Measurements from ENCODE around the gene UPK1B.

The UPK1B gene

GRCh38 chr3:119243712-119244111 is 70.3 kb downstream of the UPK1B start:
- Histone ChIP-seq H3K4me1 (ENCODE audit: low read length) (peaks cover 21% of the 10 kb centered on the region), H3K4me2 (ENCODE audit: low read length) (no peak overlapping the region), H4K20me1 (ENCODE audit: insufficient read depth, low read length) (no peaks in the 10 kb centered on the region), H3K27ac (ENCODE audit: low read length) (no peak overlapping the region), H3K9ac (ENCODE audit: low read length) (no peak overlapping the region), H3K27me3 (ENCODE audit: low read depth, low read length) (no peaks in the 10 kb centered on the region), H2AFZ (ENCODE audit: low read depth, low read length) (no peak overlapping the region), H3K4me3 (ENCODE audit: low read length) (no peak overlapping the region), H3K9me3 (ENCODE audit: insufficient read depth, low read length) (peaks cover 10% of the 10 kb centered on the region; the same call in 1 of the 2 replicates), H3K79me2 (ENCODE audit: low read length) (peaks cover 20% of the 10 kb centered on the region), H3K36me3 (replicated peaks; ENCODE audit: low read depth, low read length) (peaks cover 5% of the 10 kb centered on the region)
- TF ChIP-seq CTCF (IDR thresholded peaks at IDR 0.05; ENCODE audit: low read depth, low read length) (no peak), EZH2phosphoT487 (IDR thresholded peaks at IDR 0.05; ENCODE audit: low read depth) (no peak)

DNA sequence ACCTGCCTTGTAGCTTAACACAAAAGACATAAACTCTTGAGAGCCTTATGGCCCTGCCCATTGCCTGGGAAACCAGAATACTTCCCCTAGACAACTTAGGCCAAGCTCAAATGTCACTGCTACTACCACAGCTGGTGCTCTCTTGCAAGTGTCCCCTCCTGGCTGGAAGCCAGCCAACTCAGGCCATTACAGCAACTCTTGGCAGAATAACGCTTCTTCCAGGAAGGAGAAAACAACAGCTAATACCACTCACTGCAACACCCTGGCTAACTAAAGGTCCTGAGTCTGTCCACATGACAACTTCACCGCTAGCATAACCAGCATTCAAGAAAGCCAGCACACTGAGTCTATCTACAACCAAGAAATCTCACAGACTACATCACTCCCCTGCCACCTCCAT is 72.4 kb downstream of the UPK1B start:
- Histone ChIP-seq H2AFZ (ENCODE audit: low read depth, low read length) (no peak overlapping the region), H3K4me3 (ENCODE audit: low read length) (no peak overlapping the region)

More for the DNA sequence above, 72.4 kb downstream of the UPK1B start:
- Histone ChIP-seq H3K4me1 (ENCODE audit: low read length) (peaks cover 8% of the 10 kb centered on the region; the same call in 1 of the 2 replicates), H3K27me3 (ENCODE audit: low read depth, low read length) (no peaks in the 10 kb centered on the region), H3K27ac (ENCODE audit: low read length) (no peak overlapping the region), H3K36me3 (replicated peaks; ENCODE audit: low read depth, low read length) (peaks cover 5% of the 10 kb centered on the region), H3K9me3 (ENCODE audit: insufficient read depth, low read length) (peaks cover 11% of the 10 kb centered on the region; the same call in 1 of the 2 replicates), H4K20me1 (ENCODE audit: insufficient read depth, low read length) (no peaks in the 10 kb centered on the region), H3K79me2 (ENCODE audit: low read length) (no peaks in the 10 kb centered on the region; the same call in 1 of the 2 replicates), H3K9ac (ENCODE audit: low read length) (no peak overlapping the region), H3K4me2 (ENCODE audit: low read length) (no peak overlapping the region)
- TF ChIP-seq EZH2phosphoT487 (IDR thresholded peaks at IDR 0.05; ENCODE audit: low read depth): no peak

Measured in OCI-LY3 (cell line).